ENCODE data around the gene PARP3.
"Not testable (repeated sequence)": the region's sequence is repeated elsewhere in the genome, so short reads cannot be mapped to it uniquely, and the experiment has no call there.

PARP3 gene

DNA sequence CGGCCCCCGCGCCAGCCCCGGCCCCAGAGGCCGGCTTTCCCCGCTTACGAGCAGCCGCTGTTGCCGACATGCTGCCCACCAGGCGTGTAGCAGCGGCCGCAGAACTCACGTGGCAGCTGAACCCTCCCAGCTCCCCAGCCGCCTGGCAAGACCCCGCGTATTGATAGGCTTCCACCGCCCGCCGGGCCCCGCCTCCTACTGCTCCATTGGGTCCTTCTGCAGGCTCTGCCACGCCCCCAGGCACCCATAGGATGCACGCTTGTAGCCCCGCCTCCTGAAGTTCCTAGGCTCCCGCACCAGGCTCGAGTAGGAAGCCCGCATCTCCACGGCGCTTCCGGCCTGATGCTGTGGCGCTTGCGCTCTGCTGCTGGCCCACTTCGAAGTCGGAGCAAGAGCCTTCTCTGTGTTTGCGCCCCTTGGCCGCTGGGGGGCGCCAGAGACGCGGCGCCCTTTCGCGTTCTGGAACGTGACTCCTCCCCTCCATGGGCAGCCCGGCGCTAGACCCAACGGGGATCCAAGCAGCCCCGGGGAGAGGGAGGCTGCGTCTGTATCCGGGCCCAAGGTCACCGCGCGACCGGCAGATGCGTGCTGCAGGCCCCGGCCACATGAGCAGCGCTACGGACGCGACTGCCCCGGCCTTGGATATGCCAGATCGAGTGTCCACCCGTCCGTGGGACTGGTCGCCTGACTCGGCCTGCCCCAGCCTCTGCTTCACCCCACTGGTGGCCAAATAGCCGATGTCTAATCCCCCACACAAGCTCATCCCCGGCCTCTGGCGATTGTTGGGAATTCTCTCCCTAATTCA is at the start of gene PARP3, which contains the start of gene RRP9:
PARP3 (plus strand) TSS at position 566 of the 805 bp plus-strand sequence. CDS start 993 bp downstream, outside the sequence.
RRP9 (minus strand) TSS at position 107 of the 805 bp plus-strand sequence; CDS start at position 70, 37 bp downstream.
- peak; percentile 100 for DNase-seq (ENCODE audit: low read depth)

DNA sequence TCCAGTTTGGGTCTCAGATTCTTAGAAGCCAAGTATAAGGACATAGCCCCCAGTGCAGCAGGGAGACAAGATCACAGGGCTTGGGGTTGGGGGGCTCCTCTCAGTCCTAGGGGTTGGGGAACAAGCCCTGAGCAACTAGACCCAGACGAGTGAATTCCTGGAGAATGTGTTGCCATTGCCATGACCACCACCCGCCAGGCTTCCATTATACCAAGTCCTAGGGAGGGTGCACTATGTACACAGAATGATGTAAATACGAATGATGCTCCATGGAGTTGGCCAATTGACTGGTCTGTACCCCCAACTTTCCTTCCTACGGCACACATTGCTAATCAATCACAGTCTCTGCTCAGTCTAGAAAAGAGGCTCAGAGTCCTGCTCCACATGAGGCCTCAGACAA is 47.8 kb upstream of the PARP3 start:
- no peak for DNase-seq (ENCODE audit: low read depth)

DNA sequence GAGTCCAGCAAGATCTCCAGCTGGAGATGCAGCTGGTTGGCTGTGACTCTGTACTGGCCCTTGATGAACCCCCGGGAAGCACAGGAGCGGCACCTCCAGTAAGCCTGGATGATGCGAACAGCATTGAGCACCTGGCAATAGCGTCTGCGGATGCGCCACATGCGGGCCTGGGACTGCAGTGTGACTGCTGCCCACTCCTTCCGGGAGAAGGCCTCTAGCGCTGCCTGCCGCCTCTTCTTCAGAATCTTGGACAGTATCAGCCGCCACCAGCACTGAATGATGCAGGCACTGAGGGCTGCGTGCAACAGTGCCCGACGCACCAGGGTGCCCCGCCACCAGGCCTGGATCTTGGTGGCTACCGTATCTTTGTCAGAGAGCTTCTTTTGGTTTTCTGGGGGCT is 47.2 kb upstream of the PARP3 start:
- DNase-seq (ENCODE audit: low read depth), result no peak

- DNase-seq (ENCODE audit: low read depth), result no peak
Observed at GRCh38 chr3:51896607-51897305, 45.4 kb upstream of the PARP3 start.

DNA sequence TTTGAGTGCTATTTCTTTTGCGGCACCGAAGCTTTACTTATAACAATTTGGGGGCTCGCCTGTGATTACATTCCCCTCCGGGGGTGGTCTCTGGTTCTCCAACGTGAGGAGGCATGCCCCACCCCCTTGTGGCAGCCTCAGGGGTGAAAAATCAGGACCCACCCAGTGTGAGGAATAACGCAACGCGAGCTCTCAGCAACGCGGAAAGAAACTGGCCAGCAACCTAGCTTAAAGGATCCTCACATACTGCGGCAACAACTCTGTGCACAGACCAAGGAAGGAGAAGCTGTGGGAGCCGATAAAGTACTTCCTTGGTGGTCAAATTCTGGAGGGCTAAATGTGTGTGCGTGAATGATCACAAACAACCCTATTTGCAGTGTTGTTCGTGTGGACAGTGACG is 44.8 kb upstream of the PARP3 start:
- no peak for DNase-seq (ENCODE audit: low read depth)

- not testable (repeated sequence) for DNase-seq (ENCODE audit: low read depth)
Observed at GRCh38 chr3:51900043-51900442, 42.1 kb upstream of the PARP3 start.

- not testable (repeated sequence) for DNase-seq (ENCODE audit: low read depth)
Observed at GRCh38 chr3:51902361-51902760, 39.8 kb upstream of the PARP3 start.

GRCh38 chr3:51904034-51904823 is 37.9 kb upstream of the PARP3 start:
- DNase-seq (ENCODE audit: low read depth), result no peak

- DNase-seq (ENCODE audit: low read depth), result no peak
Observed at GRCh38 chr3:51908026-51908425, 34.1 kb upstream of the PARP3 start.

DNA sequence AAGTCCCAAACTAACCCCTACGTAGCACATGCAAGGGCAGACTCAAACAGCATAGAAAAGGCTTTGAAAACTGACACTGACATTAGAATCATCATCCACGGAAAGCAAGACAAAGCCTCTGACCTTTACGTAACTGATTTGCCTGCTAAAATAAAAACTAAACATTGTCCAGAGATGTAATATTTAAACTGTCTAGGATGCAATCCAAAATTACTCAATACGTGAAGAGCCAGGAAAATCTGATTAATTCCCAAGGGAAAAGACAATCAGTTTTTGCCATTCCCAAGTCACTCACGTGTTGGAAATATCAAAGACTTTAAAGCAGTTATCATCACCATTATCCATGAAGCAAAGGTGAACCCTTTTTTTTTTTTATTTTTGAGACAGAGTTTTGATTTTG is 25.7 kb upstream of the PARP3 start:
- no peak for DNase-seq (ENCODE audit: low read depth)

DNA sequence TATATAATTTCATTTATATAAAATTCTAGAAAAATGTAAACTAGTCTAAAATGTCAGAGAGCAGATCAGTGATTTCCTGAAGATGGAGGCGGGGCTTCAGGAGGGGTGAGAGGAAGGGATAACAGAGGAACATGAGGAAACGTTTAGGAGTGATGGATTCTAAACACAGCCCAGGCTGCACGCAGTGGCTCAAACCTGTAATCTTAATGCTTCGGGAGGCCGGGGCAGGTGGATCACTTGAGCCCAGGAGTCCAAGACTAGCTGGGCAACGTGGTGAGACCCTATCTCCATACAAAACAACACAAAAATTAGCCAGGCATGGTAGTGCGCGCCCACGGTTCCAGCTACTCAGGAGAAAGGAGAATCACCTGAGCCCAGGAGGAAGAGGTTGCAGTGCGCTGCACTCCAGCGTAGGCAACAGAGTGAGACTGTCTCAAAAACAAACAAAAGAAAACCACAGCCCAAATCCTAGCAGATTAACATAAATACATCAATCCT is 21.0 kb upstream of the PARP3 start:
- no peak for DNase-seq (ENCODE audit: low read depth)

GRCh38 chr3:51927061-51927977 is 14.8 kb upstream of the PARP3 start:
- DNase-seq (ENCODE audit: low read depth), result no peak

- no peak for DNase-seq (ENCODE audit: low read depth)
Observed at GRCh38 chr3:51928438-51928837, 13.7 kb upstream of the PARP3 start.

DNA sequence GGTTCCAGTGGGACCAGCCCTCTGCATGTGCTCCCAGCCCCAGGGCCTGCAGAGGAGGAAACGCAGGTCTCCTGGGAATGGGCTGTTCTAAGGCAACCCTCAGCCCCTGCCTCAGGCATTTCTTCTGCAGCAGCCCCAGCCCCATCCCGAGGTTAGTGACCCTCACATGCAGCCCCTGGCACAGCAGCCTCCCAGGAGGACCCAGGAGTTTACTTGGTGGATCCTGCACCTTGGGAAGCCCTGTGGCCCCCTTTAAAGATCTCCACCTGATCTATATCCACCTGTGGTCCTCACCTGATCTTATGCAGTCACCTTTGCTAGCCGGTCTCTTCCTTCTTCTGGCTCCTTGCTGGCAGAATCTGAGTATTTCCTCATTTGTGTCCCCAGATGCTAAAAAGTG is 13.2 kb upstream of the PARP3 start:
- DNase-seq (ENCODE audit: low read depth), result not testable (repeated sequence)

GRCh38 chr3:51929420-51930003 is 12.7 kb upstream of the PARP3 start:
- DNase-seq (ENCODE audit: low read depth), result no peak

DNA sequence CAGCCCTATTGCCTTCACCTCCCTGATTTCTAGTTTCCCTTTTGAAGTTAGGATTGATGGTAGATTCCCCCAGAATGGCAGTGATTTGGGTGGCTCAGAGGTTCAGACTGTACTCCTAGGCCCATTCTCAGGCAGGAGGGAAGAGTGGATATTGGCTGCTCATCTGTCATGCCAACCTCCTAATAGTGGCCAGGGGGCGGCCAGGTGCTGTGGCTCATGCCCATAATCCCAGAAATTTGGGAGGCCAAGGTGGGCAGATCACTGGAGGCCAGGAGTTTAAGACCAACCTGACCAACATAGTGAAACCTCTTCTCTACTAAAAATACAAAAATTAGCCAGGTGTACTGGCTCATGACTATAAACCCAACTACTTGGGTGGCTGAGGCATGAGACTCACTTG is 11.7 kb upstream of the PARP3 start:
- DNase-seq (ENCODE audit: low read depth), result no peak

GRCh38 chr3:51931756-51932155 is 10.4 kb upstream of the PARP3 start:
- no peak for DNase-seq (ENCODE audit: low read depth)

GRCh38 chr3:51932471-51933370 is 9.4 kb upstream of the PARP3 start:
- no peak for DNase-seq (ENCODE audit: low read depth)

DNA sequence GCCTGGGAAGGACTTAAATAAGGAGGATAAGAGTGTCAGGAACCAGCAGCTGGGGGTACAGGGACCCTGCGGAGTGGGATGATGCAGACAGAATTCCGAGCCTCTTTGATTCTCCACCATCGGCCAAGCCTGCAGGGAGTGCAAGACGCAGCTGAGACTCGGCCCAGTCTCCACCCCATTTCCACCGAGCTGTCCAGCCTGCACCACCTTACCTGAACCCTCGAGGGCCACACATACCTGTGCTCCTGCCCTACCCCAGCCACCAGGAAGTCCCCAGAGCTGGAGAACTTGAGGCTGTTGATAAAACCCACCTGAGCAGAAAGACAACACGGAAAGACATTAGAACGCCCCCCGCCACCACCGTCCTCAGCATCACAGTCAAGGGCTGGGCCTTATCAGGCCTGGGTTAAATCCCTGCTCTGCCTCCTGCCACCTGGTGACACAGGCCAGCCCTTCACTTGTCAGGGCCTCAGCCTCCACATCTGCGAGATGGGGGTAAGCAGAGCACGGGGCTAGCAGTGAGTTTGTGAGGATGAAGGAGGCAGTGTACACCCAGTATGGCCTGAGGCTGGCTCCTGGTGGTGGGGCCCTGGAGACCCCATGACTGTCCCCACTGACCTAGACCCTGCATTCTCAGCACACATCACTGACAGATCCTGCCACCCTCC is 8.6 kb upstream of the PARP3 start:
- DNase-seq (ENCODE audit: low read depth), result no peak
